Small intestine (tissue), 7 donors: ENCODE measurements around the gene SFI1. TPM values are rescaled to one million over a fixed set of nuclear protein-coding genes. Genes with fewer than 3 reads are reported as not detected.
A peak's percentile ranks its signal among the peaks of the same experiment; 100 is the strongest.
"Not testable (repeated sequence)": the region's sequence is repeated elsewhere in the genome, so short reads cannot be mapped to it uniquely, and the experiment has no call there.

Experiments used
- DNase-seq, 2 donors: peaks; one replicate each; pipeline versions ENCODE4 v3.0.0 to v3.0.0-alpha.2; 2013
- FAIRE-seq: peaks from 2 replicates; lab custom pipeline; 2012; peaks lifted over from hg19 to GRCh38; lab: Jason Lieb, UNC
- H3K27ac ChIP-seq, 3 donors: one replicate each; pipeline ENCODE4 v1.5.1; 2013; ENCODE audit warnings: low read length in 2 of 3, mild to moderate bottlenecking in 2 of 3, control low read depth in 1 of 3, inconsistent platforms in 1 of 3, low read depth in 1 of 3, moderate library complexity in 1 of 3
- H3K27me3 ChIP-seq, 3 donors: one replicate each; pipeline ENCODE4 v1.6.1; 2013; ENCODE audit warnings: low read length in 3 of 3, inconsistent platforms in 1 of 3; ENCODE audit not compliant: control insufficient read depth in 3 of 3, insufficient read depth in 3 of 3
- H3K36me3 ChIP-seq, 3 donors: one replicate each; pipeline ENCODE4 v1.6.1; 2013; ENCODE audit warnings: low read length in 3 of 3, inconsistent platforms in 1 of 3, low read depth in 1 of 3, mild to moderate bottlenecking in 1 of 3, moderate library complexity in 1 of 3; ENCODE audit not compliant: control insufficient read depth in 3 of 3, insufficient read depth in 2 of 3
- H3K4me1 ChIP-seq, 3 donors: one replicate each; pipeline ENCODE4 v1.6.1; 2013; ENCODE audit warnings: low read length in 2 of 3, inconsistent platforms in 1 of 3, low read depth in 1 of 3, mild to moderate bottlenecking in 1 of 3, moderate library complexity in 1 of 3; ENCODE audit not compliant: control insufficient read depth in 3 of 3, insufficient read depth in 2 of 3
- H3K4me3 ChIP-seq, 3 donors: one replicate each; pipeline ENCODE4 v1.5.1; 2013; ENCODE audit warnings: low read length in 3 of 3, control low read depth in 1 of 3, inconsistent platforms in 1 of 3, low read depth in 1 of 3, mild to moderate bottlenecking in 1 of 3, moderate library complexity in 1 of 3
- H3K9me3 ChIP-seq, 2 donors: one replicate each; pipeline ENCODE4 v1.6.1; 2013; ENCODE audit warnings: low read depth in 1 of 2, low read length in 1 of 2; ENCODE audit not compliant: control insufficient read depth in 2 of 2, insufficient read depth in 1 of 2
- WGBS, 3 donors: extraction: QIAGEN DNeasy Blood & Tissue Kit; methylation state at CpG; one replicate each; pipeline ENCODE4 v1.1.7; 2013; 5-methylcytosine and 5-hydroxymethylcytosine counted together
- polyA plus RNA-seq, 4 donors: library from polyadenylated mRNA; stranded (reverse) in 3 of 4; unstranded in 1 of 4; fragments of 200-250 nt in 3 of 4; fragments of 120-200 nt in 1 of 4; gene quantifications; one replicate each; pipeline versions ENCODE4 v1.2.1 to v1.2.3, GENCODE V29; 2013
- donor health status: healthy with polysubstance abuse.
- donor health status: control.
- donor health status: control.
- donor health status: Bipolar disorder and iron deficiency.
- donor health status: healthy.

Gene SFI1
- polyA plus RNA-seq, 4 donors: 21.5 to 174 (median 97.6) TPM

- Histone ChIP-seq H3K36me3 (peaks cover 0 to 5% (median 0%) of the 10 kb centered on the region in 3 donors), H3K9me3 (no peaks in the 10 kb centered on the region), H3K4me1 (peaks cover 0 to 13% (median 7%) of the 10 kb centered on the region in 3 donors), H3K4me3 (peak overlapping the region in 2 of 3 donors; percentile 94 to 97), H3K27ac (peak overlapping the region in 2 of 3 donors; percentile 76 to 92), H3K27me3 (no peaks in the 10 kb centered on the region)
- DNase-seq (no peak), FAIRE-seq (no peak)
- 14 to 51% (median 40%) methylated on average over 15 of the region's 15 CpGs for WGBS, 3 donors
These were observed 993 bp upstream of the SFI1 start for GRCh38 chr22:31495343-31495742.

- DNase-seq (no peak), FAIRE-seq (no peak)
- Histone ChIP-seq H3K36me3 (peaks cover 0 to 2% (median 1%) of the 10 kb centered on the region in 3 donors), H3K27me3 (no peaks in the 10 kb centered on the region), H3K4me3 (peak overlapping the region; percentile 84 to 97 (median 94)), H3K27ac (peak overlapping the region; percentile 76 to 92 (median 80)), H3K9me3 (no peaks in the 10 kb centered on the region), H3K4me1 (peaks cover 0 to 5% (median 3%) of the 10 kb centered on the region in 3 donors)
- WGBS, 3 donors: 1% methylated on average over 26 to 30 of the region's 30 CpGs
These were observed 405 bp downstream of the SFI1 start for GRCh38 chr22:31496735-31497146.

- H3K27ac ChIP-seq: peak overlapping the region in 2 of 3 donors; percentile 76 to 80
- H3K27me3 ChIP-seq: no peaks in the 10 kb centered on the region
- WGBS, 3 donors: 52 to 61% (median 59%) methylated on average over 10 of the region's 10 CpGs
- no peaks in the 10 kb centered on the region for H3K9me3 ChIP-seq
- peaks cover 0 to 2% (median 0%) of the 10 kb centered on the region in 3 donors for H3K36me3 ChIP-seq
- DNase-seq (no peak), FAIRE-seq (no peak)
- H3K4me3 ChIP-seq: peak overlapping the region; percentile 84 to 97 (median 94)
- H3K4me1 ChIP-seq: peaks cover 0 to 5% (median 3%) of the 10 kb centered on the region in 3 donors
These were observed 1.0 kb downstream of the SFI1 start for GRCh38 chr22:31497148-31497938.

- H3K27ac ChIP-seq: no peak overlapping the region
- 81 to 84% (median 81%) methylated on average over 2 of the region's 2 CpGs for WGBS, 3 donors
- H3K9me3 ChIP-seq: no peaks in the 10 kb centered on the region
- H3K27me3 ChIP-seq: no peaks in the 10 kb centered on the region
- H3K4me3 ChIP-seq: no peak overlapping the region
- FAIRE-seq (no peak), DNase-seq (no peak)
- peaks cover 0 to 3% (median 0%) of the 10 kb centered on the region in 3 donors for H3K4me1 ChIP-seq
- H3K36me3 ChIP-seq: peaks cover 0 to 3% (median 2%) of the 10 kb centered on the region in 3 donors
These were observed 5.4 kb downstream of the SFI1 start for GRCh38 chr22:31501738-31502137.

- no peak overlapping the region for H3K4me3 ChIP-seq
- H3K27me3 ChIP-seq: no peaks in the 10 kb centered on the region
- no peaks in the 10 kb centered on the region for H3K9me3 ChIP-seq
- FAIRE-seq (no peak), DNase-seq (no peak)
- H3K4me1 ChIP-seq: no peaks in the 10 kb centered on the region
- peaks cover 0 to 3% (median 2%) of the 10 kb centered on the region in 3 donors for H3K36me3 ChIP-seq
- WGBS, 3 donors: 89 to 93% (median 93%) methylated on average over 13 to 14 of the region's 14 CpGs
- no peak overlapping the region for H3K27ac ChIP-seq
These were observed 7.1 kb downstream of the SFI1 start for GRCh38 chr22:31503211-31503964.

GRCh38 chr22:31504282-31504681 is 7.9 kb downstream of the SFI1 start:
- H3K27me3 ChIP-seq: no peaks in the 10 kb centered on the region
- H3K4me1 ChIP-seq: no peaks in the 10 kb centered on the region
- no peak for FAIRE-seq
- no peak for DNase-seq
- WGBS, 3 donors: 92 to 94% (median 92%) methylated on average over 4 of the region's 4 CpGs
- H3K27ac ChIP-seq: no peak overlapping the region
- H3K4me3 ChIP-seq: no peak overlapping the region
- H3K9me3 ChIP-seq: no peaks in the 10 kb centered on the region
- peaks cover 0 to 5% (median 2%) of the 10 kb centered on the region in 3 donors for H3K36me3 ChIP-seq

GRCh38 chr22:31507517-31507916 is 11.2 kb downstream of the SFI1 start:
- not testable (repeated sequence) for H3K4me3 ChIP-seq, H3K9me3 ChIP-seq, FAIRE-seq, H3K27me3 ChIP-seq, H3K4me1 ChIP-seq, DNase-seq, H3K27ac ChIP-seq
- peaks cover 0 to 14% (median 0%) of the 10 kb centered on the region in 3 donors for H3K36me3 ChIP-seq

- H3K27me3 ChIP-seq: no peaks in the 10 kb centered on the region
- no peaks in the 10 kb centered on the region for H3K4me1 ChIP-seq
- H3K36me3 ChIP-seq: peaks cover 0 to 19% (median 0%) of the 10 kb centered on the region in 3 donors
- WGBS, 3 donors: 91 to 100% (median 95%) methylated on average over 4 of the region's 4 CpGs
- FAIRE-seq: no peak
- DNase-seq: no peak
- no peak overlapping the region for H3K27ac ChIP-seq
- H3K4me3 ChIP-seq: no peak overlapping the region
- no peaks in the 10 kb centered on the region for H3K9me3 ChIP-seq
These were observed 12.2 kb downstream of the SFI1 start for GRCh38 chr22:31508536-31508935.
